GM21381 (cell line): ENCODE data around the gene FHIT.

Source experiments
- ATAC-seq: cut with Tn5 transposase; IDR thresholded peaks from one replicate; pipeline ENCODE4 v1.9.1; 2021; ENCODE audit warnings: mild to moderate bottlenecking, moderate library complexity; ENCODE audit not compliant: unreplicated experiment

The FHIT gene

GRCh38 chr3:59772416-59773408 lies 1478.5 kb downstream of the FHIT start:
- no peak for ATAC-seq

GRCh38 chr3:59771768-59772181 lies 1479.5 kb downstream of the FHIT start:
- no peak for ATAC-seq

GRCh38 chr3:59769127-59769750 lies 1482.0 kb downstream of the FHIT start:
- no peak for ATAC-seq

- no peak for ATAC-seq
Measured at GRCh38 chr3:59766200-59766872, 1484.9 kb downstream of the FHIT start.

- no peak for ATAC-seq
Measured at GRCh38 chr3:59764171-59764570, 1487.1 kb downstream of the FHIT start.

- no peak for ATAC-seq
Measured at GRCh38 chr3:59762941-59763340, 1488.3 kb downstream of the FHIT start.

GRCh38 chr3:59759298-59760031 lies 1491.8 kb downstream of the FHIT start:
- no peak for ATAC-seq

GRCh38 chr3:59758672-59759071 lies 1492.6 kb downstream of the FHIT start:
- ATAC-seq: no peak

- no peak for ATAC-seq
Measured at GRCh38 chr3:59756934-59757333, 1494.3 kb downstream of the FHIT start.

- no peak for ATAC-seq
Measured at GRCh38 chr3:59754456-59755129, 1496.7 kb downstream of the FHIT start.

GRCh38 chr3:59753808-59754450 lies 1497.3 kb downstream of the FHIT start:
- no peak for ATAC-seq

- ATAC-seq: no peak
Measured at GRCh38 chr3:59752925-59753324, 1498.3 kb downstream of the FHIT start.

GRCh38 chr3:59751606-59752005 lies 1499.6 kb downstream of the FHIT start:
- no peak for ATAC-seq

- no peak for ATAC-seq
Measured at GRCh38 chr3:59750391-59750790, 1500.9 kb downstream of the FHIT start.

- no peak for ATAC-seq
Measured at GRCh38 chr3:59749291-59749690, 1502.0 kb downstream of the FHIT start.

GRCh38 chr3:59746585-59746984 lies 1504.7 kb downstream of the FHIT start:
- no peak for ATAC-seq

GRCh38 chr3:59737241-59737640 lies 1514.0 kb downstream of the FHIT start:
- no peak for ATAC-seq

- no peak for ATAC-seq
Measured at GRCh38 chr3:59734061-59734460, 1517.2 kb downstream of the FHIT start.

GRCh38 chr3:59733041-59733809 lies 1518.0 kb downstream of the FHIT start:
- ATAC-seq: no peak
